ENCODE data around the gene VDAC1. TPM values are rescaled to one million over a fixed set of nuclear protein-coding genes. Genes with fewer than 3 reads are reported as not detected.

Gene VDAC1
- polyA plus RNA-seq, 1 experiment = 187 TPM

DNA sequence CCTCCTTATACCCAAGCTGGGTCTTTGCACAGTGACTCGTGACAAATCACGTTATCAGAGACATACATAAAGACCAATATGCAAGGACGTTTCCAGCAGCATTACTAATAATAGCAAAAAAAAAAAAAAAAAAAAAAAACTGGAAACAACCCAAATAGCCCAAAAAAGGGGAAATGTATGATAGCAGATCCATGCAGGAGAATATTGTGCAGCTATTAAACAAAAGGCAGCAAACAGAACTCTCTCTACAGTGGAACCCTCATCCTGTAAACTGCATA is 74.0 kb downstream of the VDAC1 start:
- TF ChIP-seq, protein P1, sequence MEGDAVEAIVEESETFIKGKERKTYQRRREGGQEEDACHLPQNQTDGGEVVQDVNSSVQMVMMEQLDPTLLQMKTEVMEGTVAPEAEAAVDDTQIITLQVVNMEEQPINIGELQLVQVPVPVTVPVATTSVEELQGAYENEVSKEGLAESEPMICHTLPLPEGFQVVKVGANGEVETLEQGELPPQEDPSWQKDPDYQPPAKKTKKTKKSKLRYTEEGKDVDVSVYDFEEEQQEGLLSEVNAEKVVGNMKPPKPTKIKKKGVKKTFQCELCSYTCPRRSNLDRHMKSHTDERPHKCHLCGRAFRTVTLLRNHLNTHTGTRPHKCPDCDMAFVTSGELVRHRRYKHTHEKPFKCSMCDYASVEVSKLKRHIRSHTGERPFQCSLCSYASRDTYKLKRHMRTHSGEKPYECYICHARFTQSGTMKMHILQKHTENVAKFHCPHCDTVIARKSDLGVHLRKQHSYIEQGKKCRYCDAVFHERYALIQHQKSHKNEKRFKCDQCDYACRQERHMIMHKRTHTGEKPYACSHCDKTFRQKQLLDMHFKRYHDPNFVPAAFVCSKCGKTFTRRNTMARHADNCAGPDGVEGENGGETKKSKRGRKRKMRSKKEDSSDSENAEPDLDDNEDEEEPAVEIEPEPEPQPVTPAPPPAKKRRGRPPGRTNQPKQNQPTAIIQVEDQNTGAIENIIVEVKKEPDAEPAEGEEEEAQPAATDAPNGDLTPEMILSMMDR (IDR thresholded peaks at IDR 0.05; ENCODE audit: insufficient read depth, low read depth, low read length) = no peak
- POLR2A ChIA-PET = no interaction called here
- CTCF ChIA-PET = no interaction called here
- Histone ChIP-seq H3K27me3 (ENCODE audit: control insufficient read depth, insufficient read depth, low read length) (no peaks in the 10 kb centered on the region), H3K36me3 (ENCODE audit: control insufficient read depth, insufficient read depth, low read length) (no peaks in the 10 kb centered on the region), H3K4me3 (ENCODE audit: low read depth, low read length) (no peak overlapping the region)
- no peak for DNase-seq (ENCODE audit: low read depth)

DNA sequence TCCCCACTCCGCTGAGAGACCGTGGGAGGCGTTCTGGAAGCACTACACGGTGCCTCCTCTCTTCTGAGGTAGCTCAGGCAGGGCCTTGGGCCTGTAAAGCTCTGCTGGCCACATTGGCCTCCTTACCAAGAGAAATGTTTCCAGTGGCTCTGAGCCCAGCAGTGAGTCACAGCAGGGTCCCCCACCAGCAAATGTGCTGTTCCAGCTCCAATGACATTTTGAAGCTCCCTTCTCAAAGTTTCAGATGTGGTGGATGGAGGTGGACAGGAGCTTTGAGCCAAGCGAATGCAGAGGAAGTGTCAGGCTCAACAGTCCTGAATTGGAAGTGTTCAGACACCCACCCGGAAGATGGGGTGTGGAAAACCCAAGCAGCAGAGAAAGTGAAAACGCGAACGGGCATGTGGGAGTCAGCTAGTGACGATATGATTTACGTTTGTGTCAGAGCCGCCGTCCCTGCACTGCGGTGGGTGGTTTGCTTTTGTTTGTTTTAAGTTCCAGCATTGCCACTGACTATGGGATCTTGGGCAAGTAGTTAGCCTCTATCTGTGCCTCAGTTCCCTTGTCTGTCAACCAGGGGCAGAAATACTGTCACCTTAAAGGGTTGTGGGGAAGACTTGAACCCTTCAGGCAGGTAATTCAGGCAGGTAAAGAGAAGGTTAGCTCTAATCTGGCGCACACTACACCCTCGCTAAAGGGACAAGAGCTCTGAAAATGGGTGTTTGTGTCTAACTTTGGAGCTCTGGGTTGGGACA is 74.5 kb downstream of the VDAC1 start:
- CTCF ChIA-PET = no interaction called here
- Histone ChIP-seq H3K36me3 (ENCODE audit: control insufficient read depth, insufficient read depth, low read length) (no peaks in the 10 kb centered on the region), H3K27me3 (ENCODE audit: control insufficient read depth, insufficient read depth, low read length) (no peaks in the 10 kb centered on the region), H3K4me3 (ENCODE audit: low read depth, low read length) (no peak overlapping the region)
- no peak for DNase-seq (ENCODE audit: low read depth)
- POLR2A ChIA-PET = no interaction called here
- TF ChIP-seq, protein P1 (IDR thresholded peaks at IDR 0.05; ENCODE audit: insufficient read depth, low read depth, low read length) = no peak

DNA sequence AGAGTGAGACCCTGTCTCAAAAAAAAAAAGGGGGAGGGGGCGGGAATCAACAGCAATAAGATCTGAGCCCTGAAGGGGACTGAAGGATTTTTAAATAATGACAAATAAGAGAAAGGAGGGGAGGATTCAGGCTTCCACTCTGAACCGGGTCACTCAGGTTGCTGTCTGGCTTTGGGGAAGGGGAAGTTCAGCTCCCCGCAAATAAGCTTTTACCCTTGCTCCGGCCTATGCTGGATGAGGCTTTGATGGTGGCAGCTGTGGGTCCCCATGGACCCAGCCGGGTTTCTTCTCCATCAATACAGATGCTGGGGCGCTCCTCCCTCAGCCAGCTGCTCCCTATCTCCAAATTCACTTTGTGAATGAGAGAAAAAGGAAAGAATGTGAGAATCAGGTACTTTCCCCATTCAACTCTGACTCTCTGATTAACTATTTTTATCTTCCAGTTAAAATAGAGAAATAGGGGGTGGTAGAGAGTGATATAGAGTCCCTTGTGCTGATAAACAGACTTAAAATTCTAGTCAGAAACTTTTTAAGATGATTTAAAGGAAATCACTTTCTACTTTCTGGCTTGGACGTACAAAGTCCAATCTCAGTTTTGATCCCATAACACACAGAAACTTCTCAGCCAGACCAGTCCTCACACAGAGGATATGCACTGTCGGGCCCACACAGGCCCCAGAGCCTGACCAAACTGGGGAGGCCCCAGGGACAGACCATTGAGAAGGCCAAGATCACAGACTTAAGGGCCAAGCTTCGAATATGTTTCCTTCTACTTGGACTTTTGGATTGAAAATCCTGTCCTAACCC is 76.0 kb downstream of the VDAC1 start:
- no peak for DNase-seq (ENCODE audit: low read depth)
- POLR2A ChIA-PET = no interaction called here
- Histone ChIP-seq H3K4me3 (ENCODE audit: low read depth, low read length) (no peak overlapping the region), H3K36me3 (ENCODE audit: control insufficient read depth, insufficient read depth, low read length) (no peaks in the 10 kb centered on the region), H3K27me3 (ENCODE audit: control insufficient read depth, insufficient read depth, low read length) (no peaks in the 10 kb centered on the region; the same call in 1 of the 2 replicates)
- TF ChIP-seq, protein P1 (IDR thresholded peaks at IDR 0.05; ENCODE audit: insufficient read depth, low read depth, low read length) = no peak
- CTCF ChIA-PET = no interaction called here

DNA sequence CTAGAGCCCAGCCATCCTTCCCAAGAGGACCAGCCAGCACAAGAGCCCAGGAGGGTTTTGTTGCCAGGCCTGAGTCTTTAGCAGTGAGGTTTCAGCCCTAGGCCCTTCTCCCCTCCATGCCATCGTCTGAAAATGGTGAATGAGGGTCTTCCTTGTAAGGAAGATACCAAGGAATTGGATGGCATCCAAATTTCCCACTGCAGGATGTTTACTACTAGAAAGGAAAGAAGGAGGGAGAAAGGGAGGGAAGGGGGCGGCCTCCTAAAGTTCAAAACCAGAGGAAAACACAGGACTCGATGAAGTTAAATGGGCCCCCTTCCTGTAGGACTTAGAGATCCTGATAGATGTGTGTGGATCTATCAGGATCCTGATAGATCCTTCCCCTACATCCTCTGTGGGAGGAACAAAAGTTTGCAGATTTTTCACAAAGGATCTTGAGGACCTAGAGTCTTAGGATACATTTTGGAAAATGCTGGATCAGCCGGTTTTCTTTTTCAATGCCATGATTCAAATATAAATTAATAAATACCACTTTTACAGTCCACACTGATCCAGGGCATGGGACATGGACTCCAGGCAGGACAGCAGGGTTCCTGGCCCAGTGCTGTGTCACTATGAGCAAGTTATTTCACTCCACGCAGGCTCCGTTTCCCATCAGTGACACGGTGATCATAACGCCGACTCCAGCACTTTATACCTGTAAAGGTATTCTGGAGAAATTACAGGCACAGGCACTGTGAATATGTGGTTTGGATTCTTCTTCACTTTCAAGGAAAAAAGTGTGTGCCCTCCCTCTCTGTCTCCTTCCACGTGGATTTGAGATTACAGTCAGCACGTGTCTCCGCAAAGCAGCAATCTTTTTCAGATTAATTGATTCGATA is 77.2 kb downstream of the VDAC1 start:
- ChIA-PET CTCF (no interaction called here), POLR2A (no interaction called here)
- TF ChIP-seq, protein P1 (IDR thresholded peaks at IDR 0.05; ENCODE audit: insufficient read depth, low read depth, low read length) = no peak
- no peaks in the 10 kb centered on the region; the same call in 1 of the 2 replicates for H3K27me3 ChIP-seq (ENCODE audit: control insufficient read depth, insufficient read depth, low read length)
- H3K4me3 ChIP-seq (ENCODE audit: low read depth, low read length) = no peak overlapping the region
- no peaks in the 10 kb centered on the region for H3K36me3 ChIP-seq (ENCODE audit: control insufficient read depth, insufficient read depth, low read length)
- no peak for DNase-seq (ENCODE audit: low read depth)
